GM18951 (cell line): ENCODE results near the gene YES1.
"Not testable (repeated sequence)": the region's sequence is repeated elsewhere in the genome, so short reads cannot be mapped to it uniquely, and the experiment has no call there.

Source experiments
- POLR2A ChIP-seq: IDR thresholded peaks from 4 replicates; pipeline ENCODE4 v1.6.1; 2011; ENCODE audit warnings: mild to moderate bottlenecking; ENCODE audit not compliant: insufficient read length, insufficient read depth; ENCODE audit errors: extremely low read depth
- in situ Hi-C: fragments of 300-500 bp; cut with MboI; formaldehyde crosslinking; loops from one replicate; pipeline ENCODE4 v1.12.0; 2022; ENCODE audit warnings: low sequenced_read_pairs, mixed read lengths, inconsistent platforms; ENCODE audit not compliant: unreplicated experiment

The YES1 gene

GRCh38 chr18:814300-815084, 2.5 kb upstream of the YES1 start:
- no peak for TF ChIP-seq POLR2A
- in situ Hi-C loops: no loop called here

GRCh38 chr18:813172-814071, 1.4 kb upstream of the YES1 start:
- TF ChIP-seq POLR2A: no peak
- in situ Hi-C loops: no loop called here

- peak; percentile 80 for TF ChIP-seq POLR2A
- in situ Hi-C loops: no loop called here
Observed at GRCh38 chr18:812376-813171, 532 bp upstream of the YES1 start.

- in situ Hi-C loops: no loop called here
- TF ChIP-seq POLR2A: no peak
Observed at GRCh38 chr18:811182-811891, 705 bp downstream of the YES1 start.

GRCh38 chr18:809985-810642, 1.9 kb downstream of the YES1 start:
- TF ChIP-seq POLR2A: no peak
- in situ Hi-C loops: no loop called here

- in situ Hi-C loops: not testable (repeated sequence)
Observed at GRCh38 chr18:809228-809627, 2.8 kb downstream of the YES1 start.

- in situ Hi-C loops: no loop called here
- no peak for TF ChIP-seq POLR2A
Observed at GRCh38 chr18:808502-808901, 3.5 kb downstream of the YES1 start.

GRCh38 chr18:808086-808485, 4.0 kb downstream of the YES1 start:
- TF ChIP-seq POLR2A: no peak
- in situ Hi-C loops: no loop called here

- in situ Hi-C loops: no loop called here
- no peak for TF ChIP-seq POLR2A
Observed at GRCh38 chr18:805755-806110, 6.3 kb downstream of the YES1 start.

GRCh38 chr18:805008-805754, 6.9 kb downstream of the YES1 start:
- in situ Hi-C loops: no loop called here
- no peak for TF ChIP-seq POLR2A

- TF ChIP-seq POLR2A: no peak
- in situ Hi-C loops: no loop called here
Observed at GRCh38 chr18:801137-801536, 10.9 kb downstream of the YES1 start.

GRCh38 chr18:799943-800342, 12.1 kb downstream of the YES1 start:
- no peak for TF ChIP-seq POLR2A
- in situ Hi-C loops: no loop called here

GRCh38 chr18:795383-795782, 16.7 kb downstream of the YES1 start:
- in situ Hi-C loops: not testable (repeated sequence)
